Mesenchymal stem cell (in vitro differentiated cells and primary cell): ENCODE data around the gene LAMC2.

Experiments
- DNase-seq: peaks from one replicate; pipeline ENCODE4 v3.0.0-alpha.2; 2013
- H2AFZ ChIP-seq: one replicate; pipeline ENCODE4 v1.6.1; 2013; ENCODE audit warnings: low read depth, mild to moderate bottlenecking, control low read depth, inconsistent platforms, low read length, moderate library complexity
- H2AK5ac ChIP-seq: 2 replicates; pipeline ENCODE4 v1.6.1; 2013; ENCODE audit warnings: low read length, moderate library complexity, mild to moderate bottlenecking, inconsistent platforms; ENCODE audit not compliant: severe bottlenecking
- H2BK120ac ChIP-seq: one replicate; pipeline ENCODE4 v1.6.1; 2013; ENCODE audit warnings: low read depth, mild to moderate bottlenecking, inconsistent platforms, low read length, moderate library complexity
- H2BK12ac ChIP-seq, 2 experiments: one replicate each; pipeline ENCODE4 v1.6.1; 2013; ENCODE audit warnings: inconsistent platforms in 2 of 2, low read length in 2 of 2, mild to moderate bottlenecking in 2 of 2, moderate library complexity in 2 of 2, control low read depth in 1 of 2
- H2BK15ac ChIP-seq: one replicate; pipeline ENCODE4 v1.6.1; 2013; ENCODE audit warnings: mild to moderate bottlenecking, low read depth, inconsistent platforms; ENCODE audit not compliant: poor library complexity, severe bottlenecking
- H2BK5ac ChIP-seq: 2 replicates; pipeline ENCODE4 v1.6.1; 2013; ENCODE audit warnings: low read depth, mild to moderate bottlenecking, low read length, control low read depth, inconsistent platforms; ENCODE audit not compliant: poor library complexity, severe bottlenecking
- H3K14ac ChIP-seq, 2 experiments: one replicate each; pipeline ENCODE4 v1.6.1; 2013; ENCODE audit warnings: inconsistent platforms in 2 of 2, low read length in 2 of 2, control low read depth in 1 of 2, mild to moderate bottlenecking in 1 of 2, moderate library complexity in 1 of 2
- H3K18ac ChIP-seq, 2 experiments: one replicate each; pipeline ENCODE4 v1.6.1; 2013; ENCODE audit warnings: inconsistent platforms in 2 of 2, low read length in 2 of 2, control low read depth in 1 of 2, low read depth in 1 of 2, mild to moderate bottlenecking in 1 of 2
- H3K23ac ChIP-seq, 2 experiments: one replicate each; pipeline ENCODE4 v1.6.1; 2013; ENCODE audit warnings: inconsistent platforms in 2 of 2, low read length in 2 of 2, mild to moderate bottlenecking in 2 of 2, moderate library complexity in 2 of 2, control low read depth in 1 of 2
- H3K27ac ChIP-seq: 2 replicates; pipeline ENCODE4 v1.5.1; 2013; ENCODE audit warnings: mild to moderate bottlenecking, moderate library complexity, low read length, control low read depth, inconsistent platforms; ENCODE audit not compliant: poor library complexity, severe bottlenecking
- H3K27me3 ChIP-seq, 2 experiments: 2 replicates each; pipeline versions ENCODE4 v1.6.1 to v1.7.0; 2013; ENCODE audit warnings: low read length in 2 of 2, mild to moderate bottlenecking in 2 of 2, moderate library complexity in 2 of 2, control low read depth in 1 of 2, inconsistent platforms in 1 of 2; ENCODE audit not compliant: control insufficient read depth in 1 of 2, insufficient read depth in 1 of 2
- H3K36me3 ChIP-seq, 2 experiments: 2 replicates each; pipeline versions ENCODE4 v1.6.1 to v1.7.0; 2013; ENCODE audit warnings: low read length in 2 of 2, control low read depth in 1 of 2, inconsistent platforms in 1 of 2, low read depth in 1 of 2, mild to moderate bottlenecking in 1 of 2; ENCODE audit not compliant: insufficient read depth in 2 of 2, control insufficient read depth in 1 of 2
- H3K4ac ChIP-seq, 2 experiments: one replicate each; pipeline ENCODE4 v1.6.1; 2013; ENCODE audit warnings: inconsistent platforms in 2 of 2, low read length in 2 of 2, mild to moderate bottlenecking in 2 of 2, moderate library complexity in 2 of 2, control low read depth in 1 of 2, low read depth in 1 of 2
- H3K4me1 ChIP-seq: 2 replicates; pipeline ENCODE4 v1.6.1; 2013; ENCODE audit warnings: low read depth, low read length, control low read depth; ENCODE audit not compliant: control insufficient read depth, insufficient read depth
- H3K4me2 ChIP-seq: 2 replicates; pipeline ENCODE4 v1.6.1; 2013; ENCODE audit warnings: low read length, mild to moderate bottlenecking, inconsistent platforms; ENCODE audit not compliant: poor library complexity, severe bottlenecking
- H3K4me3 ChIP-seq, 2 experiments: 2 replicates each; pipeline versions ENCODE4 v1.5.1 to v1.7.0; 2013; ENCODE audit warnings: low read length in 2 of 2, mild to moderate bottlenecking in 2 of 2, control low read depth in 1 of 2, low read depth in 1 of 2; ENCODE audit not compliant: insufficient read depth in 1 of 2
- H3K79me1 ChIP-seq: replicated peaks from 2 replicates; pipeline ENCODE4 v1.6.1; 2013; ENCODE audit warnings: mild to moderate bottlenecking, control low read depth, low read length, inconsistent platforms; ENCODE audit not compliant: poor library complexity, severe bottlenecking
- H3K9ac ChIP-seq: 2 replicates; pipeline ENCODE4 v1.7.0; 2013; ENCODE audit warnings: mild to moderate bottlenecking, low read length, moderate library complexity
- H3K9me3 ChIP-seq: 2 replicates; pipeline ENCODE4 v1.7.0; 2013; ENCODE audit warnings: mild to moderate bottlenecking, low read length; ENCODE audit not compliant: control insufficient read depth
- H4K8ac ChIP-seq: one replicate; pipeline ENCODE4 v1.6.1; 2013; ENCODE audit warnings: inconsistent platforms, mild to moderate bottlenecking, low read length, moderate library complexity
- H4K91ac ChIP-seq: one replicate; pipeline ENCODE4 v1.6.1; 2013; ENCODE audit warnings: mild to moderate bottlenecking, low read length, inconsistent platforms
- WGBS: methylation state at CpG from one replicate; pipeline ENCODE4 v1.1.7; 2013; ENCODE audit warnings: mixed read lengths; 5-methylcytosine and 5-hydroxymethylcytosine counted together

Gene LAMC2

GRCh38 chr1:183165456-183165855 lies 20.6 kb upstream of the LAMC2 start:
- Histone ChIP-seq H2BK15ac (no peak overlapping the region), H3K4me3 (no peak overlapping the region), H4K91ac (peak overlapping the region; percentile 12), H3K79me1 (no peaks in the 10 kb centered on the region), H3K14ac (no peak overlapping the region), H3K9ac (no peak overlapping the region), H3K27me3 (no peaks in the 10 kb centered on the region), H3K23ac (no peak overlapping the region), H3K4ac (no peak overlapping the region), H3K4me2 (no peak overlapping the region), H3K4me1 (peaks cover 8% of the 10 kb centered on the region), H2BK120ac (no peak overlapping the region), H3K9me3 (no peaks in the 10 kb centered on the region), H2BK5ac (peak overlapping the region; percentile 83), H2AK5ac (peak overlapping the region; percentile 95), H2AFZ (no peak overlapping the region), H2BK12ac (no peak overlapping the region), H3K36me3 (no peaks in the 10 kb centered on the region), H4K8ac (no peak overlapping the region), H3K18ac (no peak overlapping the region), H3K27ac (peak overlapping the region; percentile 98)
- 88% methylated on average over 2 of the region's 2 CpGs for WGBS
- no peak for DNase-seq

GRCh38 chr1:183166454-183166853 lies 19.6 kb upstream of the LAMC2 start:
- no peak overlapping the region for H3K23ac ChIP-seq
- no peaks in the 10 kb centered on the region for H3K79me1 ChIP-seq
- 100% methylated on average over 1 of the region's 2 CpGs for WGBS
- H2BK12ac ChIP-seq = no peak overlapping the region
- no peaks in the 10 kb centered on the region for H3K27me3 ChIP-seq
- H4K8ac ChIP-seq = no peak overlapping the region
- DNase-seq = no peak
- H3K27ac ChIP-seq = no peak overlapping the region
- peaks cover 8% of the 10 kb centered on the region for H3K4me1 ChIP-seq
- no peaks in the 10 kb centered on the region for H3K36me3 ChIP-seq
- no peak overlapping the region for H3K4me2 ChIP-seq
- H3K9me3 ChIP-seq = no peaks in the 10 kb centered on the region
- no peak overlapping the region for H3K9ac ChIP-seq
- H3K18ac ChIP-seq = no peak overlapping the region
- no peak overlapping the region for H2BK15ac ChIP-seq
- no peak overlapping the region for H2BK120ac ChIP-seq
- H2BK5ac ChIP-seq = no peak overlapping the region
- no peak overlapping the region for H3K4ac ChIP-seq
- H2AK5ac ChIP-seq = peak overlapping the region; percentile 84
- H3K14ac ChIP-seq = no peak overlapping the region
- no peak overlapping the region for H3K4me3 ChIP-seq
- no peak overlapping the region for H2AFZ ChIP-seq
- H4K91ac ChIP-seq = no peak overlapping the region

- Histone ChIP-seq H3K27ac (no peak overlapping the region), H3K14ac (no peak overlapping the region), H3K27me3 (no peaks in the 10 kb centered on the region), H3K9me3 (no peaks in the 10 kb centered on the region), H2BK5ac (no peak overlapping the region), H3K9ac (no peak overlapping the region), H3K4me1 (peaks cover 6% of the 10 kb centered on the region), H4K8ac (no peak overlapping the region), H3K18ac (no peak overlapping the region), H3K4me3 (no peak overlapping the region), H2BK15ac (no peak overlapping the region), H2AFZ (no peak overlapping the region), H4K91ac (no peak overlapping the region), H3K79me1 (no peaks in the 10 kb centered on the region), H3K4ac (no peak overlapping the region), H3K23ac (no peak overlapping the region), H3K36me3 (no peaks in the 10 kb centered on the region), H2AK5ac (no peak overlapping the region), H3K4me2 (no peak overlapping the region), H2BK120ac (no peak overlapping the region), H2BK12ac (no peak overlapping the region)
- DNase-seq = no peak
- WGBS = 72% methylated on average over 1 of the region's 1 CpG
Observed at GRCh38 chr1:183167676-183168075, 18.4 kb upstream of the LAMC2 start.

GRCh38 chr1:183168308-183168707 lies 17.8 kb upstream of the LAMC2 start:
- WGBS = 81% methylated on average over 2 of the region's 3 CpGs
- H2AFZ ChIP-seq = no peak overlapping the region

More at GRCh38 chr1:183168308-183168707, 17.8 kb upstream of the LAMC2 start:
- peaks cover 6% of the 10 kb centered on the region for H3K4me1 ChIP-seq
- no peak overlapping the region for H4K91ac ChIP-seq
- no peak overlapping the region for H3K4me2 ChIP-seq
- H2BK12ac ChIP-seq = no peak overlapping the region
- no peak overlapping the region for H3K4ac ChIP-seq
- no peaks in the 10 kb centered on the region for H3K9me3 ChIP-seq
- no peak overlapping the region for H3K27ac ChIP-seq
- H2BK5ac ChIP-seq = no peak overlapping the region
- H4K8ac ChIP-seq = no peak overlapping the region
- no peak overlapping the region for H3K9ac ChIP-seq
- H3K27me3 ChIP-seq = no peaks in the 10 kb centered on the region
- no peak overlapping the region for H2BK120ac ChIP-seq
- no peak for DNase-seq
- H2BK15ac ChIP-seq = no peak overlapping the region
- no peak overlapping the region for H3K14ac ChIP-seq
- H3K18ac ChIP-seq = no peak overlapping the region
- no peak overlapping the region for H2AK5ac ChIP-seq
- no peak overlapping the region for H3K4me3 ChIP-seq
- no peak overlapping the region for H3K23ac ChIP-seq
- H3K79me1 ChIP-seq = no peaks in the 10 kb centered on the region
- no peaks in the 10 kb centered on the region for H3K36me3 ChIP-seq
